GM08714 (cell line): ENCODE measurements around the gene SULT1C2.
"Not testable (repeated sequence)": the region's sequence is repeated elsewhere in the genome, so short reads cannot be mapped to it uniquely, and the experiment has no call there.

Source experiments
- H3K4me3 ChIP-seq: fragments of 200-500 bp; sonication (Bioruptor generic); 2 replicates; pipeline ENCODE4 v1.5.1; 2014; ENCODE audit warnings: mild to moderate bottlenecking, low read length, inconsistent platforms
- ZNF274 ChIP-seq: IDR thresholded peaks from 2 replicates; pipeline ENCODE4 v1.6.1; 2012; ENCODE audit warnings: mild to moderate bottlenecking, low read depth, low read length

Gene SULT1C2

DNA sequence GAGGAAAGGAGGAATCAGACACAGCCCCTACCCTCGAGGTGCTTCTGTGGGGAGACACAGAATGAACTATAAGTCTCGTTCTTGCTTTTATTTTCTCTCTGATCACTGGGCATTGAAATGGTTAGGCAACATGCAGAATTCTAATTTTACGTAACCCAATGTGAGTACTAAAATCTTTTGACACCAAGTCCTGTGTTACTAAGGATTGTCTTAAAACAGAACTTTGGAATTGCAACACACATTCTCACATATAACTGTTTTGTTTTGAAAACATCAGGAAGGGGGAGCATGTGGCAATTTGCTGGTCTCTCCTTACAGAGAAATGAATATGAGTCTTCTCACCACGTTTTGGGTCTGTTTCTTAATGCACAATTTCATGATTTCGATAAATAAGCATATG lies 65.4 kb downstream of the SULT1C2 start:
- no peak overlapping the region for H3K4me3 ChIP-seq
- TF ChIP-seq ZNF274 = no peak

GRCh38 chr2:108355906-108356734 lies 67.4 kb downstream of the SULT1C2 start:
- H3K4me3 ChIP-seq = no peak overlapping the region
- TF ChIP-seq ZNF274 = no peak

DNA sequence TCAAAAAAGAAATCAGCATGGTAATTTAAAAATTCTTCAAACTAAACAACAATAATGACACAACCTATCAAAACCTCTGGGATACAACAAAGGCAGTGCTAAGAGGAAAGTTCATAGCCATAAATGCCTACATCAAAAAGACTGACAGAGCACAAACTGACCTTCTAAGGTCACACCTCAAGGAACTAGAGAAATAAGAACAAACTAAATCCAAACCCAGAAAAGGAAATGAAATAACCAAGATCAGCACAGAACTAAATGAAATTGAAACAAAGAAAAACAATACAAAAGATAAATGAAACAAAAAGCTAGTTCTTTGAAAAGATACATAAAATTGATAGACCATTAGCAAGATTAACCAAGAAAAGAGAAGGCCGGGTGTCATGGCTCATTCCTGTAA lies 70.6 kb downstream of the SULT1C2 start:
- not testable (repeated sequence) for H3K4me3 ChIP-seq
